TTC549 (cell line): Measurements from ENCODE around the gene TRIM65.
"Not testable (repeated sequence)": the region's sequence is repeated elsewhere in the genome, so short reads cannot be mapped to it uniquely, and the experiment has no call there.

Experiments
- FAIRE-seq: peaks from 2 replicates; lab custom pipeline; 2012; peaks lifted over from hg19 to GRCh38; lab: Jason Lieb, UNC

Gene TRIM65

GRCh38 chr17:75875182-75875939 lies 21.4 kb downstream of the TRIM65 start:
- FAIRE-seq = no peak

DNA sequence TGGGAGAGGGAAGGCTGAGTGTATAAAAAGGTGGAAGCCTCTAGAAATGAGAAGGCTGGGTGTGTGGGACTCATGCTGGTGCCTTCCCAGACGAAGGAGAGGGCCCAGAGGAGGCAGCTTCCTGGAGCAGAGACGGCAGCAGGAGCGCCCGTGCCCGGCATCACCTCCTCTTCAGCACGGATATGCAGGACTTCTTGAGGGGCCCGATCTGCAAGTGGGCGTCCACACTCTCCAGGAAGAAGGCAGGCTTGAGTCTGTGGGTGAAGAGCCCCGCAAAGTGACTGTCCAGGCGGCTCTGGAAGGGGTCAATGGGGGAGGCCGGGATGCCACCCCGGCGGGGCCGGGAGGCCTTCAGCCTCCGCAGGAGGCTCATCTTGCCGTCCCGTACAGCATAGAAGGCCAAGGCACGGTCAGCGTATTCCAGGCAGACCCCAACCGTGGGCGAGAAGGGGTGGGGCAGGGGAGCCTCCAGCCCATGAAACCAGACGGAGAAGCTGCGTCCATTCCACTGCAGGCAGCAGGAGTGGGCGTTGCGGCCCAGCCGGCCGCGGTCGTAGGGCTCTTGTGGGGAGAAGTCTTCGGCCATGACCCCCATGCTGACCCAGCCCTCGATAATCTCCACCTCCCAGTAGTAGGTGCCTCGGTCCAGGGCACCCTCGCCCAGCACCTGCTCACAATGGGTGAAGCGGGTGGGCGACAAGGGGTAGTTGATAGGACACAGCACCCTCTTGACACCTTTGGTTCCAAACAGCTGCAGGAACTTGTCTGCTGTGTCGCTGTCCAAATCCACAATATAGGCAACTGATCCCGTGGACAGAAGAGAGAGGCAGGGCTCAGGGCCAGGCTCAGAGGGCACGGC lies 22.2 kb downstream of the TRIM65 start:
- FAIRE-seq = no peak

GRCh38 chr17:75873587-75874322 lies 23.0 kb downstream of the TRIM65 start:
- FAIRE-seq = no peak

- no peak for FAIRE-seq
Measured at GRCh38 chr17:75872434-75873351, 24.1 kb downstream of the TRIM65 start.

DNA sequence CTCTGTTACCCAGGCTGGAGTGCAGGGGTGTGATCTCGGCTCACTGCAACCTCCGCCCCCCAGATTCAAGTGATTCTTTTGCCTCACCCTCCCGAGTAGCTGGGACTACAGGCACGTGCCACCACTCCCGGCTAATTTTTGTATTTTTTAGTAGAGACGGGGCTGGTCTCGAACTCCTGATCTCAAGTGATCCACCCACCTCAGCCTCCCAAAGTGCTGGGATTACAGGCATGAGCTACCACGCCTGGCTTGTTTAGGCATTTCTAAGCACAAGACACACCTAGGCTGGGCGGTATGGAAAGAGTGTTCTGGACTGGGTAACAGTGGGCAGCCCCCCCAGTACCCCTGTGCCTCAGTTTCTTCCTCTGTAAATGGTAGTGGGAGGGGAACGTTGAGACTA lies 26.5 kb downstream of the TRIM65 start:
- FAIRE-seq = not testable (repeated sequence)

DNA sequence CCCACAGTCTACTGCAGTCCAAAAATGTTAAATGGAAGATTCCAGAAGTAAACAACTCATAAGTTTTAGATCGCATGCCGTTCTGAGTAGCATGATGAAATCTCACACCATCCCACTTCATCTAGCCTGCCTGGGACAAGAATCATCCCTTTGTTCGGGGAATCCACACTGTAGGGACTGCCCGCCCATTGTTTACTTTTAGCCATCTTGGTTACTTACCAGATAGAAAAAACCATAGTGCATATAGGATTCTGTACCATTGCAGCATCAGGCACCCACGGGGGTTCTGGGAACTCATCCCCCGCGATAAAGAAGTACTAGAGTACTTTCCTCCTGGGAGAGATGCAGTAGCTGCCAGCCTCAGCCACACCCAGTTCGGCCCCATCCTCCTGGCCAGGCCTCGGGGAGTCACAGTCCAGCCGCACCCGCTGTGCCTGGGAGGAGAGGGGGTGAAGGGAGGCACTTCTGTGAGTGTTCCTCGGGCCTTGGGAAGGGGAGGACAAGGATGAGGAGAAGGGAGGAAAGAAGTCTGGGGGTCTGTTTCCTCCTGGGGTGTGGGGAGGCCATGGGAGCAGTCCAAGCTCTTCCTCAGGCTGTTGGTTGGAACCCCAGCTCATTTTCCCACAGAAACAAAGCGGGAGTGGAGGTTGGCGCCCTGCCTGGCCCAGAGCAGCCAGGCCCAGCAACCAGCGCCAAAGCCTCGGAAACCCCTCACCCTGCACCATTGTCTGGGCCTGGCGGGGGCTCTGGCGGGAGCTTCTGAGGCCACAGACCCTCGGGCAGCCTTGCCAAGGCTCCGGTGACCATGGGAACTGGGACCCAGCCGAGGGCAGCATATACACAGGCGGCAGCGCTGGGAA lies 27.2 kb downstream of the TRIM65 start:
- FAIRE-seq = no peak

GRCh38 chr17:75868730-75869281 lies 27.9 kb downstream of the TRIM65 start:
- not testable (repeated sequence) for FAIRE-seq

DNA sequence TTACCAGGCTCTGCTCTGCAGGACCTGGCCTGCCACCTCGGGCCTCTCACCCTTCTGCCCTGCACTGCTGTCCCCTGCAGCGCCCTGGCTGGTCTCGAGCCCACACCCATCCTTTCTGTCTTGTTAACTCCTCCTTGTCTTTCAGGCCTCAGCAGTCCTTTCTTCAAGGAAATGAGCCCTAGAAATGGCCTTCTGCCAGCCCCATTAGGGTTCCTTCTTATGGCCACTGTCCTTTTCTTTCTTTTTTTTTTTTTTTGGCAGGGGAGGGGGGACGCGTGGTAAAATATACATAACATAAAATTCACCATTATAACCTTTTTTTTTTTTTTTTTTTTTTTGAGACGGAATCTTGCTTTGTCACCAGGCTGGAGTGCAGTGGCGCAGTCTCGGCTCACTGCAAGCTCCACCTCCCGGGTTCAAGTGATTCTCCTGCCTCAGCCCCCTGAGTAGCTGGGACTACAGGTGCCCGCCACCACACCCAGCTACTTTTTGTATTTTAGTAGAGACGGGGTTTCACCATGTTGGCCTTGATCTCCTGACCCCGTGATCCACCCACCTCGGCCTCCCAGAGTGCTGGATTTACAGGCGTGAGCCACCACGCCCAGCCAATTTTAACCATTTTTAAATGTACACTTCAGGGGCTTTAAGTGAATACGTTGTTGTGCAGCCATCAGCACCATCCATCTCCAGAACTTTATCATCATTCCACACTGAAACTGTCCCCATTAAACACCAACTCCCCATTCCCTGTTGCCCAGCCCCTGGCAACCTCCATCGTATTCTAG lies 31.2 kb downstream of the TRIM65 start:
- not testable (repeated sequence) for FAIRE-seq

- FAIRE-seq = not testable (repeated sequence)
Measured at GRCh38 chr17:75864887-75865286, 31.9 kb downstream of the TRIM65 start.

- FAIRE-seq = no peak
Measured at GRCh38 chr17:75864448-75864871, 32.3 kb downstream of the TRIM65 start.

GRCh38 chr17:75861927-75862317 lies 34.8 kb downstream of the TRIM65 start:
- FAIRE-seq = no peak

DNA sequence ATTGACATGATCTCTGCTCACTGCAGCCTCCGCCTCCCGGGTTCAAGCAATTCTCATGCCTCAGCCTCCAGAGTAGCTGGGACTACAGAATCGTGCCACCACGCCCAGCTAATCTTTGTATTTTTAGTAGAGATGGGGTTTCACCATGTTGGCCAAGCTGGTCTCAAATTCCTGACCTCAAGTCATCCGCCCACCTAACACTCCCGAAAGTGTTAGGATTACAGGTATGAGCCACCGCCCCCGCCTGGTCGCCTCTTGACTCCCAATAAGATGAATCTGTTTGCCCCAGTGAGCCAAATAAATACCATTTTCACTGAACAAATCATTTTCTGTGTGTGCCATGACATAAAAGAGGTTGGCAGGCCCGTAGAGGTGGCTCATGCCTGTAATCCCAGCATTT lies 37.4 kb downstream of the TRIM65 start:
- FAIRE-seq = not testable (repeated sequence)

- no peak for FAIRE-seq
Measured at GRCh38 chr17:75856062-75856756, 40.5 kb downstream of the TRIM65 start.

DNA sequence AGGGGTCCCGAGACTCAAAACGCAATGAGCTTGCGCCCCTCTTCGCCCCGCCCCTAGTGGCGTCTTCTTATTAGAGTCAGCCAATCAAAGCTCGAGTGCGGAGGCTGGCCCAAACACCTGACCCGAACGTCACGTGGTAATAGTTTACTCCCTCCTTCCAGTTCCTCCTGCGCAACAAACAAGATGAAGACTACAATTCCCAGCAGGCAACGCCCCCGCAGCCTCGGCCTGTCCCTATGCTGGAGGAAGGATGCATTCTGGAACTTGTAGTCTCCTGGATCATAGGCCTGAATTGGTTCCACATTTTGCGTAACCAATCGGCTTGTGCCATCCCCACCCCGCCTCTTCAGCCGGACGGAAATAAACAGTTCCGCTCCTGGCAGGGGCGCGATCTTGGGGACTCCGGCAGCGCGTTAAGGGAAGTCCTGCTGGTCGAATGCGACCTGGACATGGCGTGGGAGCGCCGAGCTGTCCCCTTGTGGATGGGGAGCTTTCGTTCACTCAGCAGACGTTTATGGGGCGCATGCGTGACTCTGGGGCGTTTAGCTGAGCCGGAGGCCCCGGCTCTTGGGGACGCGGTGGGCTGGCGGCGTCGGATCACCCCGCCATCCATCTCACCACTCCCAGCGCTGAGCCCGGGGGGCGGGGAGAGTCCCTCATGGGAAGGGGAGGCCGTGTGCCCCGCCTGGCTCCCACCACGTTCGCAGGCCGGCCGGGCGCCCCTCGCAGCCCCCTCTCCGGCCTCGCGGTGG lies 41.3 kb downstream of the TRIM65 start, which contains the start of gene WBP2:
TSS of gene WBP2 (minus strand) at position 26 of the 752 bp plus-strand sequence. CDS start 38 bp downstream, outside the sequence.
- FAIRE-seq = peak; percentile 97

GRCh38 chr17:75854881-75855309 lies 41.9 kb downstream of the TRIM65 start:
- no peak for FAIRE-seq

GRCh38 chr17:75854101-75854748 lies 42.5 kb downstream of the TRIM65 start:
- FAIRE-seq = no peak

- no peak for FAIRE-seq
Measured at GRCh38 chr17:75853433-75853832, 43.3 kb downstream of the TRIM65 start.

- not testable (repeated sequence) for FAIRE-seq
Measured at GRCh38 chr17:75851693-75851991, 45.1 kb downstream of the TRIM65 start.
